ENCODE measurements around the gene NBPF14. TPM values are rescaled to one million over a fixed set of nuclear protein-coding genes. Genes with fewer than 3 reads are reported as not detected.
"Not testable (repeated sequence)": the region's sequence is repeated elsewhere in the genome, so short reads cannot be mapped to it uniquely, and the experiment has no call there.

Gene NBPF14
- total and polyA plus RNA-seq, 2 of the 8 experiments (the other 6 are each of a cell fraction or from before 2014, with no cell fraction given) = 6.0 to 8.8 TPM

DNA sequence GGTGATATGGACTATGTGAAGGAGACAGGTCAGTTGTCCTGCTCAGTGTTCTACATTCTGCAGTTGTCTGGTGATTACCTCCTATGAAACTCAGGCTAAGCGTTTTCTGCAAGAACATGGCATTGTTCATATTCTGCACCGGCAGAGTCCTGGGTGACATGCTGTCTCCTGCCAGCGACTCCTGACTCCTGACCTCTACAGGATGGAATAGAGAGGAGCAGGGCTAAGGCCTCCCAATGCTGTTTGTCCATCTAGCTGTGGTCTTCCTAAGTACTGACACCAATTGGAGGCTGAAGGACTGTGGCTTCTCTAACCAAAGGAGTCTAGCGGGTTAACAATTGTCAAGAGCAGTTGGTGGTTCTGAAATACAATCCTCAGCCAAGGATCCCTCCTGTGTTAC, 63.7 kb downstream of the NBPF14 start:
- H3K14ac ChIP-seq (ENCODE audit: insufficient read length); H3K4me3 ChIP-seq (ENCODE audit: extremely low read depth in 1 of 4, insufficient read depth in 2 of 4, low read depth in 3 of 4, low read length in 4 of 4); H3K27me3 ChIP-seq (replicated peaks in 1 of 4; ENCODE audit: control insufficient read depth in 3 of 4, extremely low read depth in 1 of 4, insufficient read depth in 3 of 4, low read length in 3 of 4); H3K56ac ChIP-seq (replicated peaks; ENCODE audit: insufficient read length, low read depth, low read length); H2AK5ac ChIP-seq (ENCODE audit: low read depth, low read length); H3K79me2 ChIP-seq (ENCODE audit: control insufficient read depth in 1 of 2, insufficient read depth in 2 of 2, low read length in 2 of 2); POLR2A ChIA-PET (ENCODE audit: partially characterized antibody); FAIRE-seq; H4K20me1 ChIP-seq (replicated peaks in 1 of 2; ENCODE audit: control insufficient read depth in 1 of 2, insufficient read depth in 2 of 2, low read length in 2 of 2); H4K91ac ChIP-seq (replicated peaks; ENCODE audit: insufficient read length, low read length); H3K27ac ChIP-seq (ENCODE audit: low read depth, low read length); H3K23me2 ChIP-seq (ENCODE audit: low read depth, low read length); H3K9ac ChIP-seq (replicated peaks in 1 of 4; ENCODE audit: extremely low read depth in 1 of 4, low read depth in 3 of 4, low read length in 3 of 4); H2BK20ac ChIP-seq (ENCODE audit: low read length); H3K18ac ChIP-seq (ENCODE audit: extremely low read depth, low read length); H4K5ac ChIP-seq (ENCODE audit: insufficient read length, low read depth, low read length); H2BK15ac ChIP-seq (ENCODE audit: low read length); DNase-seq (ENCODE audit: low read depth in 1 of 2, low spot score in 2 of 2); H3K9me3 ChIP-seq (ENCODE audit: insufficient read depth in 2 of 2, low read depth in 1 of 2, low read length in 1 of 2); H3K4ac ChIP-seq (replicated peaks; ENCODE audit: insufficient read length, low read depth, low read length); H3K36me3 ChIP-seq (ENCODE audit: control insufficient read depth in 2 of 4, insufficient read depth in 4 of 4, low read length in 3 of 4); H2BK12ac ChIP-seq (ENCODE audit: low read depth, low read length); H2BK120ac ChIP-seq (replicated peaks; ENCODE audit: low read depth, low read length); H2AFZ ChIP-seq (ENCODE audit: low read length); H2BK5ac ChIP-seq (ENCODE audit: low read depth, low read length); H3K23ac ChIP-seq (ENCODE audit: insufficient read length); H3K4me2 ChIP-seq (ENCODE audit: insufficient read depth in 1 of 2, low read depth in 2 of 2, low read length in 2 of 2); H3K79me1 ChIP-seq (ENCODE audit: low read depth, low read length); CTCF ChIA-PET (ENCODE audit: partially characterized antibody); H3K4me1 ChIP-seq (replicated peaks in 1 of 4; ENCODE audit: control insufficient read depth in 3 of 4, insufficient read depth in 4 of 4, low read length in 3 of 4); H4K8ac ChIP-seq (ENCODE audit: extremely low read depth, insufficient read depth, low read length): not testable (repeated sequence)
- WGBS, 2 experiments (ENCODE audit: extremely low coverage in 1 of 2, insufficient coverage in 1 of 2, insufficient read length in 1 of 2, insufficient replicate concordance in 2 of 2, low coverage in 1 of 2, low lambda C conversion rate in 2 of 2, missing lambda C conversion rate in 1 of 2) = 79% methylated on average over 3 of the region's 4 CpGs; no CpG with 5 or more reads in 1 of the 2 experiments

Data from H1 (cell line).